Effector CD4-positive, alpha-beta T cell (primary cell): Measurements from ENCODE around the gene GFI1.
A peak's percentile ranks its signal among the peaks of the same experiment; 100 is the strongest.

Experiments used
- DNase-seq: peaks from one replicate; pipeline ENCODE4 v3.0.0-alpha.2; 2020

The GFI1 gene

DNA sequence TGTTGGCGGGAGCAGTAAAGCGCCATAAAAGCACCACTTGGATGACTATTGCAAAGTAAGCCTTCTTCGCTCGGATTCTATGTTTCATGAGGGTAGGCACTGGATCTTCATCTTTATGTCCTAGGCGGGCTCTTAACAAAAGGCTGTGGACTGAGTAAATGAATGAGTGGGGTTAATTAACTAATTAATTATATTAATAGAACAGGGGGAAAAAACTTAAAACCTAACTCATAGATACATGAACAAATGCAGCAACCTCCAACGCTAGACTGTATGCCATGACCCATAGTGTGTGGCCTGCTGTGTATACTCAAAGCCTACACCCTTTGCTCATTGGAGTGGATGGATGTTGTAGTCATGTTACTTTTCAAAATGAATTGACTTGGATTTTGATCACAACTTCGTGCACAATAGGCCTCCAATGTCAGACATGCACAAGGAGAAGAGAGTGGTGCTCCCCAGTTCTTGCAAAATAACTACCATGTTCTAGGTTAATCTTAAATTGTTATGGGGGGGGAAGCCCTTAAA, 417 bp upstream of the GFI1 start:
- DNase-seq, result no peak

DNA sequence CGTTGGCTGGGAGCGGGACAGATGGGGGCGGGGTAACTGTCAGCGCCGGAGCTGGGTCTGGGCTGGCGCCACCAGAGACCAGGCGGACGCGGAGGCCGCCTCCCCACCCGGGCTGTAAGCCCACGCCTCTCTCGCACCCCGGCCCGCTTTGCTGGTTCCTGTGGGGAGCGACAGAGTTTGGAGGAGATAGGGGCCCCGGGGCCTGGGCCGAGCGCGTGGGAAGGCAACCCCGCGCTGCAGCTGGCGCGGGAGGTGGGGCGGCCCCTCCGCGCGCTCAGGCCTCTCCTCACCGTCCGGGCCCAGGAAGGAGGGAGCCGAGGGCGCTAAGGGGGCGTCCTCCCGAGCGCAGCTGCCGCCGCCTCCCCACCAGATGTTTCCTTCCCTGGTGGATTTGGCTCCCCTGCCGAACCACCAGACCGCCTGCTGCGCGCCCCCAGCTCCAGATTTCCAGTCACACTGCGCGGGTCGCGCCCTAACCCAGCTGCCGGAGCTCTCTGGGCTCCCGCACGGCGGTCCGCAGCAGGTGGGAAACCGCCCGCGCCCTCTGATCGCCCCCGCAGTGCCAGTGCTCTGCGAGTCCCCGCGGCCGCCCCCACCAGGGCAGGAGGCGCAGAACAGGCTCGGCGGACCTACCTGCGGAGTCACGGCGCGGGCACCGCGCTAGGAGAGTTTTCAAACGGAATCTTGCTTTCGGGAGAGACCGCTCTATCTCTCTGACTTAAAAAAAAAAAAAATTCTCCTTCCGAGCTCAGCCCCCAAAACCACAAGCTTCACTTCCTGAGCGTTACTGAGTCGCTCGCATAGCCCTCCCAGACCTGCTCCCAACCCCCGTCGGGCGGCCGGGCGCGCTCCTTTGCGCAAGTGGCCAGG, 1.1 kb downstream of the GFI1 start:
- DNase-seq, result peak; percentile 72

DNA sequence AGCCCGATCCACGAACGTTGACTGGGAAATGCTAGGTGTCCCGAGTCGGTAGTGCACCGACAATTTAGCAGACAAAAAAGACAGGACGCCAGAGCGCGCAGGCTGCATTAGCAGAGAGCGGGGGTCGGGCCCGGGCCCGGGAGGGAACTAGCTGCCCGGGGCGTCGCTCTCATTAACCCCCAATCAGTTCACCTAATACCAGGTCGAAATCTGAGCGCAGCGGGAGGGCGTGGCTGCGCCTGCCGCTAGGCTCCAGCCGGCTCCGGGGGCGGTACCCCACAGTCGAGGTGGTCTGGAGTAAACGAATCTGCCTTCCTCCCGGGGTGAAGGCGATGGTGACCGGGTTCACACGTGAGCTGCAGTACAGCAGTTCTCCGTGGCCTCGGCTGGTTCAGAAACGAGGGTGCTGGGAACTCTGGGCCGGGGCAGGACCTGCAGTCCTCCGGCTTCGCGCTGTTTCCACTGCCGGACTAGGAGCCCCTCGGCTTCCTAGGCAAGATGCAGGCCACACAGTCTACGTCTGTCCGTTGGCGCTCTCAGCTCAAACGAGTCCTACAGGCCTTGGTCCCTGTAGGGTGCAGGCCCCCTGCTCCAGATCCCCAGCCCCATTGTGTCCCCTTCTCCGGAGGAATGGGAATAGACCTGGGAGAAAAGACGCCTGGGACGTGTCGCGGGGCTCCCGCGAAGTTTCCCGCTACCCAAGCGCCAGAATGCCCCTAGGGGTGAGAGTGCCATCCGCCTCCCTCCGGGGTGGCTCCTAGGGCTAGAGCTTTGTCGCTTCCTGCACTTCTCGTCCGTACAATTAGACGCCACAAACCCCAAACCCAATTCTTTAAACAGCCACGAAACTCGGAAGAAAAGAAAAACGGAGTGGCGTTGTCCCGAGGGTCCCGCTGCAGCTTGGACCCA, 2.0 kb downstream of the GFI1 start:
- peak; percentile 50 for DNase-seq

DNA sequence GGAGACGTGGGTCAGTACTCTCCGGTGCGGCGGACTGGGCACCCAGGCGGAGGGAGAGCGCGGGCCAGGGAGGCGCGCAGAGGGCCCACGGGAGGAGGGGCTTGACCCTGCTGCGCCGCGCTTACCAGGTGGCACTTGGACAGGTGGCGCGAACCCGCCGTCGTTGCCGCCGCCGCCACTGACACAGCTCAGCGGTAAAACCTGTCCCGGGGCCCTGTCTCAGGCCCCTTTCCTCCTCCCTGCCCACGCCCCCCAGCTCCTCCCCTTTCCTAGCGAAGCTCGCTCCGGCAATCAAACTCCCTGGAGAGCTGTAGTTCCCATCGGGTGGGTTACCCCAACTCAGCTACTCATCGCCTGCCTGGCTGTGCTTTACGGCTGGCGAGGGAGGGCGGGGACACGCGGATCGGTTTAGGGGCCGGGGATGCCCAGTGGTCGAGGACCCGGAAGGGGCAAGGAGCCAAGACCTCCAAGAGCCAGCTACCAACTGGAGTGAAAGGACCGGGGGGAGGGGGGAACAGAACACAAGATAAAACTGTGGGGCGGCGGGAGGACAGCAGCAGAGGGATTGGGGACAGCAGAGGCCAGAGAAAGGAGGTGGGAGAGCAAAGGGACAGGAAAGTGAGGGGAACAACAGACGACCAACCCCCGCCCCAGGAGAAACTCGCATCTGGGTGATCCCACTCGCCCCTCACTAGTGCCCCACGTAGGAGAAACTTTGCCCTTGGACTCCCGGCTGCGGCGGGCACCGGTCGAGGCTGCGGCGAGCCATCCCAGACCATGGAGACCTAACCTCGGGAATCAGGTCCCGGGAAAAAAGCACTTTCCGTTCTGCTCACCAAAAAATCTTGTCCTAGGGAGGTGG, 2.9 kb downstream of the GFI1 start:
- peak; percentile 21 for DNase-seq

DNA sequence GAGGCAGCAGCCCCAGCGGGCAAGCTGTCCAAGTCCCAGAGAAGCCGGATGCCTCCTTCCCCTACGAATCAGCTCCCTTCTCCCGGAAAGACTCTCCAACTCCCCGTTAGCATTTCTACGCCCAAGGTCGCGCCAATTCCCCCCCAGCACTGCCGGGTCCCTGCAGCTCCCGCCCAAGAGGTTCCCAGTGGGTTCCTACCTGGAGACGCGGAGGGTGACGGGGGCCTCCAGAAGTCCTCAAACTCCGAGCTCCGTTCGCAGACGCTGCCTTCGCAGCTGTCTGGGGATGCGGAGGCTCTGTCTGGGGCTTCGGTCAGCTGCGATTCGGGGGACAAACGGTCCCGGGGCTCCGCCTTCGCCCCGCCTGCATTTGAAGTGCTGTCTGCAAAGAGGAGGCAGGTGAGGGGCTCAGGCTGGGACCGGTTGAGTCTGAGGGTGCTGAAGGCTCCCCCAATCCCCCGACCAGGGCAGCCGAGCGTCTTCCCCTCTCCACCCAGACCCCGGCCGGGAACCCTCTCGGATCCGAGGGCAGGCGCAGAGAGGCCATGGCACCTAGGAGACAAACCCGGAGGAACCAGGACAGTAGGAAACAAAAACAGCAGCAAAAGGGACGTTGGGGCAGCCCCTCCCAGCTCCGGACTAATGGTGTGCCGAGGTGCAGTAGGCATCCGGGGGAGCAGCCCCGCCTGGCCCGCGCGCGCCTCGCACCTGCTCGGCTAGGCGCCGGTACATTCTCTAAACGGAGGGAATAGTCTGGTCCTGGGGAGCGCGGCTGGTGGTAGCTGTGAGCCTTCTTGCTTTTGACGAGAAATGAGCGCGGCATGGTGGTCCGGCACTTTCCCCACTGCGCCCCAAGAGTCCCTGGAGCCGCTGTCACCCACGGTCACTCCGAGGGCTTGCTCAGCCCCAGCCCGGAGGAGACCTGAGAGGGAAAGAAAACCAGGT, 3.8 kb downstream of the GFI1 start:
- DNase-seq, result peak; percentile 9

DNA sequence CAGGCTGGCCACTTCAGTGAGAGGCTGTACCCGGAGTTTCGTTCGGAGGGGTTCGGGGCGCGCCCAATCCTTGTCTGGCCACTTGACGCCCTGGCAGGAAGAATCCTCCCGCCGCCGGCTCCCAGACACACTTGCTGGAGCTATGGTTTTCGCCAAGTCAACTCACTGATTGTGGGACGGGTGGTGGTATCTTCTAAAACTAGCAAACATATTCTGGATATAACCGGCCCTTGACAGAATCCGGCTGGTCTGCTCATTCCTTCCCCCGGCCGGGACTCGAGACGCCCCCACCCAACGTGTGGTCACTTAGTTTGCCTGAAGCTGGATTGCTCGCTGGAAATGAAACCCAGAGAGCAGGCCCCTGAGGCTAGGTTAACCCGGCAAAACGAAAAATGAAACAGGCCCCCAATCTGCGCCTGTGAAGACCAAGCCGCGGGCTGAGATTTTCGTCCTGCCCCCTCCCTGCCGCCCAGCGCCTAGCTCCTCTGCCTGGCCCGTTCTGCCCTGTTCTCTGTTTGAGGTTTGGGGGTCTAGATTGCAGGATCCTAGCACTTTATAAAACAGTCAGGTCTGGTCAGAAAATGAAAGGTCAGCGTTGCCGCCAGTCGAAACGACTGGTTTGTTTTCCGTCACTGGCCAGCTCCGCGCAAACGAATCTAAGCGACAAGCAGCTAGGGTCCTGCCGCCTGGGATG, 4.6 kb downstream of the GFI1 start:
- DNase-seq, result no peak

DNA sequence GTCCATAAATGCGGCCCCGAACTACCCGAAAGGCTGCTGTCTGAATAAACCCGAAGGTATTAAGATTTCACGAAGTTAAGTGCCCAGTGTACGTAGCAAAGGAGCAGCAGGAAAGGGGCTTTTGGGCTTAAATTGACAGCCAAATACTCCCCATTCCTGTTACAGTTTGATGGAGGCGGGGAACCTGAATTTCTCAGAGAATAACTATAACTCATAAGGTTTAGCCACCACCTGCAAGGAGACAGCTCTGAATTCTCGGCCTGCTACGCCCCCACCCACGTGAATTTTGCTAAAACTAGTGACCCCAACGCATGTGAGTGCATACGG, 5.2 kb downstream of the GFI1 start:
- DNase-seq, result no peak

DNA sequence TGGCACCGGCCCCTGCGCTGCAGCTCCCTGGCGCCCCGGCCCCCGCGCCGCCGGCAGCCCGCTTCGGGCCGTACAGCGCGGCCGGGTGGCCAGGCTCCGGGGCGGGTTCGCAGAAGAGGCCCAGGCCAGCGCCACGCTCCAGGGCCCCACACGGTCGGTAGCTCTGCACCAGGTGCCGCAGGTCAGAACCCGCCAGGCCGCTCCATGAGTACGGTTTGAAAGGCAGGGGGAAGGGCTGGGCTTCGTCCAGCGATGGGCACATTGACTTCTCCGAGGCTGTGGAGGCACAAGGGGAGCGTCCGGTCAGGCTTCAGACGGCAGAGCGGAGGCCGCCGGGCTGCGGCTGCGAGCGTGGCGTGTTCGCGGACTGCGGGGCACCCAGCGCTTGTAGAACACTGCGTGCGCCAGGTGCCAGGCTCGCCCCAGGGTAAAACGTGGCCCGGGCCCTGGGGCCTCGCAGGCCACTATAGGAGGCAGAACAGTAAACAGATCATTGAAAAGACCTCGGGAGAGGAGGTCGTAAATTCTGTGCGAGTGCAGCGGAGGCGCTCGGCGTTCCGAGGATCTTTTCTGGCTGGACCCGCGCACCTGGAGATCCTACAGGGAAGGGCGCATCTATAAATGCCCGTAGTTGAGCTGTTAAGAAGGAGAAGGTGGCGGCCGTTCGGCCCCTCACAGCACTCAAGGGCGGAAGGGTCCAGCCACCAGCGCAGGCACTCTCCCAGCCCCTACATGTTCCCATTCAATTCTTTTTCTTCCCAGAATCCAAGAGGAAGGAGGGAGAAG, 5.7 kb downstream of the GFI1 start:
- DNase-seq, result no peak

DNA sequence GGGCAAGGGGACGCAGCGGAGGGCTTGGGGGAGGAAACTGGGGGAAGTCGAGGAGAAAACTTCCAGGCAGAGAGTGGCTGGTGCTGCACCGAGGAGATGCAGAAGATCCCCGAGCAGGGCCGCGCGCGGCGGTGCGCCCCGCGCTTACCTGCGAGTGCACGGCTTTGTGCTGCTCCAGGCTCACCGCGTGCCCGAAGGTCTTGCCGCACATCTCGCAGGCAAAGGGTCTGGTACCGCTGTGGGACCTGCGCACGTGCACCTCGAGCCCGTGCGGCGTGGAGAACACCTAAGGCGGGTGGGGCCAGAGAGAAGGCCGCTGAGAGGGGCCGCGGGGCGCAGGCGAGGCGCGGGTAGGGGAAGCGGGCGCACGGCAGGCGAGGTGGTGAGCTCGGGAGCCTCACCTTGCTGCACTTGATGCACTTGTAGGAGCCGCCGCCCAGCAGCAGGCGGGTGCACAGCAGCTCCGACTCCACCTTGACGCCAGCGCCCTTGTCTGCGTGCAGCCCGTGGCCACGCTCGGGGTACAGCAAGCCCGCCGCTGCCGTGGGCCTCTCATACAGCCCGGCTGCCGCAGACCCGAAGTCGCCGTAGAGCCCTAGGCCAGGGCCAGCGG, 6.4 kb downstream of the GFI1 start:
- no peak for DNase-seq

DNA sequence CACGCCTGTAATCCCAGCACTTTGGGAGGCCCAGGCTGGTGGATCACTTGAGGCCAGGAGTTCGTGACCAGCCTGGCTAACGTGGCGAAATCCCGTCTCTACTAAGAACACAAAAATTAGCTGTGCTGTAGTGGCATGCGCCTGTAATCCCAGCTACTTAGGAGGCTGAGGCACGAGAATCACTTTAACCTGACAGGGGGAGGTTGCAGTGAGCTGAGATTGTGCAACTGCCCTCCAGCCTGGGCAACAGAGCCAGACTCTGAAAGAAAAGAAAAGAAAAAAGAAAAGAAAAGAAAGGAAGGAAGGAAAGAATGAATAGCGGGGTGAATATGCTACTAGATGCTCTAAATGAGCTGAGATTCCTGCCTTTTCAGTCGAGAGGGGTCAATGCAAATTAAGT, 7.1 kb downstream of the GFI1 start:
- DNase-seq, result no peak

DNA sequence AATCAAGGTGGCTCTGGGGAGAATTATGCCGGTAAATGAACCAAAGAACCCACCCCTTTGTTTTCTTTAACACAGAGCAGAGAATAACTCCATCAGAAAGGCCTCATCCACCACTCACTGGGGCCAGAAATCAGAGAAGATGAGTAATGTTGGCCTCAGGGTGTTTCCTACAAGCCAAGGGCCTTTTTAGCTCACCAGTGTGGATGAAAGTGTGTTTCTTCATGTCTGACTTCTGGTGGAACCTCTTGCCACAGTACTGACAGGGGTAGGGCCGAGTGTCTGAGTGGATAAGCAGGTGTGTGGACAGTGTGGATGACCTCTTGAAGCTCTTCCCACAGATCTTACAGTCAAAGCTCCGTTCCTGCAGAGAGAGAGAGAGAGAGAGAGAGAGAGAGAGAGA, 8.3 kb downstream of the GFI1 start:
- no peak for DNase-seq

DNA sequence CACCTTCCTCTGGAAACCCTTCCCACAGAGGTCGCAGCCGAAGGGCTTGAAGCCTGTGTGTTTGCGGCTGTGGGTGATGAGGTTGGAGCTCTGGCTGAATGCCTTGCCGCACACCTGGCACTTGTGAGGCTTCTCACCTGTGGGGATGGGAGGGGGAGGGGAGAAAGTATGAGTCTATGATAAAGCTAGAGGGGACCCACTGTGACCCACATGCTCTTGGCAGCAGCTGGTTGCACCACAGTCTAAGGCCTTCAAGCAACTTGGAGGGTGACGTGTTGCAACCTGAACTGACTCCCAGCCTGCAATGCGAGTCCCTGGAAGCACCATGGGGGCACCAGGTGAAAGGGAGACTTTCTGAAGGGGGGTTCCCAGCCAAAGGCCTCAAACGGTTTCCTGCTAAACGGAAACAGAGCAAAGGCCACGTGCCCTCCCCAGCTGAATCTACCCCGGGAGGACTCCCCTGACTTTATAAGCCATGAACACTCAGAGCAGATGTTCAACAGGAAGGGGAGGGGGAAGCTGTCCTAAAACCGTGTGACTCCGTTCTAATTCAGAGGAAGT, 10.6 kb downstream of the GFI1 start:
- peak; percentile 53 for DNase-seq

DNA sequence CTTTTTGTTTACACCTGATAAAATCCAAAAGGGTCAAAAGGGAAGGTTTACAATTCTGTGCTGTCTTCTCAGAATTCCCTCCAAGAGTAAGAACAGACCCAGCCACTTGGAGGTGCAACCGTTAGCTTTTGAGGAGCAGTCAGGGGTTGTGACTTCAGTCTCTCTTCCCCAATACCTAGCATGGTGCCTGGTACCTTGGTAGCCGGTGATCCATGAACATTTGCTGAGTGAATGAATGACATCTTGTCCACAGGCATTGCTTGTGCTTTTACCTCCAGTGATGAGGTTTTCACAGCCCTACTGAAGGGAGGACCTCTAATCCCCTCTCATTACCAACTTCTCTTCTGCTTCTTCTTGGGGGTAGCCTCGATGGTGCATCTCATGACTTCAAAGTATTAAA, 11.7 kb downstream of the GFI1 start:
- no peak for DNase-seq

DNA sequence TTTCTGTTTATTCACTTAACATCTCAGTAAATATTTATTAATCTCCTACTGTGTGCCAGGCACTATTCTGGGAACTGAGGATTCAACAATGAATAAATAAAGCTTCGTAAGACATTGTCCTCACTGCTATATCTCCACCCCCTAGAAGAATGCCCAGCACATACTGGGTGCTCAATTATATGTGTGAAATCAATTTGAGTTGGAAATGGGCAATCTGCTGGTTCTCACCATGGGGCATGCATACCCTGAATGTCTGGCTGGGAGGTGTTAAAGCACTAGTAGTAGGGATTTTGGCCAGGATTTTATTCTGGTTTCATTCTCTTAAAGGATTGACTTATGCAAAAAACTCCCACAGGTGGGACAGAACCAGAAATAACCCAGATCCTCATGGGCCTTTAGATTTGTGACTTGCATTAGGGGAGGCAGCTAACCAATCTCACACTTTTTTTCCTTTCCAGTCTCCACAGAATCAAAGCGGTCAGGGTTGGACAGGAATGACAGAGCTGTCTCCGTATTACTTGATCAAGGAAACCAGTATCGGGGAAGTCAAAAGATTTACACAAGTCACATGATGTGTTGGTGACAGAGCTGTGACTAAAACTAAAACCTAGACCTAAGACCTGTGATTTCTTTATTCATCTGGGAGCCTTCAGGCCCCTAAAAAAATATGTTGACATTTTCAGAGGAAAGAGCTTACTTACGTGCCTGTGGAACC, 12.8 kb downstream of the GFI1 start:
- DNase-seq, result no peak

DNA sequence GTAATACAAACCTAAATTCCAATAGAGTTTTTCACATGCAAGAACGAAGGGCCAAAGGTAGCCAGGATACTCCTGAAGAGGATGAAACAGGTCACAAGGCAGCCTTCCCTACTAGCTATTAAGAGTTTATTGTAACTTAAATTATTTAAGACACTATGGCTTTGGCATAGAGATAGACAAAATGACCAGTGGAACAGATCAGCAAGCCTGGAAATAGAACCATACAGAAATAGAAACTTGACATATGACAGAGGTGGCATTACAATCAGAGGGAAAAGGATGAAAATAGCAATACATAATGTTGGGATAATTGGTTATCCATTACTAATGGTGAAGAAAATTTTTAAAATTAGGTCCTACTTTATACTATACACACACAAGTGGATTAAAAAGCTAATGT, 16.5 kb downstream of the GFI1 start:
- DNase-seq, result no peak

DNA sequence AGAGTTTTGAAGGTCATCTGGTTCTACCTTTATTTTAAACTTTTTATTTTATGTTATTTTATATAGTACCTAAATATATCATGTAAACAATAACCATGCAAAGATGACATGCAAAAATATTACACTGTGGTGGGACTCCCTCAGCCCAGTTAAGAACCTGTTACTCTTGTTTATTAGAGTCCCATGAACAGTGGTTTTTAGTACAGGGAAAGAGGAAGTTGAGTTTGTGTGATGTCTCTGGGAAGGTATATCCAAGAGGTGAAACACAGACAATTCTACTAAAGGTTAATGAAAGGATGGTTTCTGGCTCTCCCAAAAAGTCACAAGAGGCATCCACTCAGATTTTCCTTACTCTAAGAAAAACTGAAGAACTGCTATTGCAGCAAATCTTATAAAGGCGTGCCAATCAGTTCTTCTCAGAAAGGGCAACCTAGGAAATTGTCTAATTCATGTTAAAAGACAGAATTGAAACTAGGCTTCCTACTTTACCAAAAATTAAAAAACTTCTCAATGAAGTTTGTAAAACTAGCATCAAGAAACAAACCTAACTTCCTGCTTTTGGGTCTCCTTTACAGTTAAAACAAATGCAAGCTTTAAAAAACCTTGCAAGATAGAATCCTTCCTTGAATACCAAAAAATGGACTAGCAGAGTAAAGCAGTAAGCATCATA, 19.9 kb downstream of the GFI1 start:
- no peak for DNase-seq

DNA sequence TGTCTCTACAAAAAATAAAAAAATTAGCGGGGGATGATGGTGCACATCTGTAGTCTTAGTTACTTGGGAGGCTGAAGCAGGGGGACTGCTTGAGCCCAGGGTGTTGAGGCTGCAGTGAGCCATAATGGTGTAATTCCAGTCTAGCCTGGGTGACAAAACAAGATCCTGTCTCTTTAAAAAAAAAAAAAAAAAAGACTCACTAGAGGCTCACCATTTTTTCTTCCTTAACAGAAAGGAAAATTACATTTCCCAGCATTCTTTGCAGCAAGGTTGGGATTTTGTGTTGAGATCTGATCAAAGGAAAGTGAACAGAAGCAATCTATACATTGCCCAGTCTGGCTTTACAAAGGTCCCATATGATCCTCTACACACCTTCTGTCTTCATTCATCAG, 21.5 kb downstream of the GFI1 start:
- no peak for DNase-seq
